HepG2 (cell line): ENCODE measurements around the gene SCARF1. TPM values are rescaled to one million over a fixed set of nuclear protein-coding genes. Genes with fewer than 3 reads are reported as not detected.
A peak's percentile ranks its signal among the peaks of the same experiment; 100 is the strongest.

Experiments
- CHD4 ChIP-seq: fragments of 200-600 bp; sonication (generic); IDR thresholded peaks from 2 replicates; pipeline ENCODE4 v1.7.0; 2017; ENCODE audit warnings: mild to moderate bottlenecking, low read length, borderline replicate concordance
- ESRRA ChIP-seq: sonication (generic); formaldehyde crosslinking; IDR thresholded peaks from 2 replicates; pipeline ENCODE4 v1.5.1; 2020; ENCODE audit warnings: mild to moderate bottlenecking, low read depth, missing genetic modification reagents
- NCOA1 ChIP-seq: sonication (generic); formaldehyde crosslinking; IDR thresholded peaks from 2 replicates; pipeline ENCODE4 v1.9.0; 2021; ENCODE audit warnings: missing genetic modification reagents
- NFIB ChIP-seq: sonication (generic); formaldehyde crosslinking; IDR thresholded peaks from 2 replicates; pipeline ENCODE4 v1.9.0; 2021; ENCODE audit warnings: missing genetic modification reagents, mild to moderate bottlenecking, borderline replicate concordance
- ONECUT2 ChIP-seq: sonication (generic); formaldehyde crosslinking; IDR thresholded peaks from 2 replicates; pipeline ENCODE4 v1.4.0; 2020; ENCODE audit warnings: missing genetic modification reagents
- PAX8 ChIP-seq: sonication (generic); formaldehyde crosslinking; IDR thresholded peaks from 2 replicates; pipeline ENCODE4 v1.8.0; 2022; ENCODE audit warnings: mild to moderate bottlenecking, missing genetic modification reagents, borderline replicate concordance
- SIN3A ChIP-seq: IDR thresholded peaks from 2 replicates; pipeline ENCODE4 v1.6.1; 2011; ENCODE audit warnings: low read depth, mild to moderate bottlenecking, control low read depth, low read length, borderline replicate concordance
- SP140L ChIP-seq: sonication (generic); formaldehyde crosslinking; IDR thresholded peaks from 2 replicates; pipeline ENCODE4 v1.4.0; 2020; ENCODE audit warnings: missing genetic modification reagents, borderline replicate concordance
- SP2 ChIP-seq: sonication (generic); formaldehyde crosslinking; IDR thresholded peaks from 2 replicates; pipeline ENCODE4 v1.5.1; 2020; ENCODE audit warnings: mild to moderate bottlenecking, missing genetic modification reagents
- SP4 ChIP-seq: sonication (generic); formaldehyde crosslinking; IDR thresholded peaks from 2 replicates; pipeline ENCODE4 v1.8.1; 2023; ENCODE audit warnings: mild to moderate bottlenecking, missing genetic modification reagents
- TBP ChIP-seq: sonication (generic); formaldehyde crosslinking; IDR thresholded peaks from 2 replicates; pipeline ENCODE4 v1.5.0; 2020; ENCODE audit warnings: missing genetic modification reagents
- ZNF577 ChIP-seq: sonication (generic); formaldehyde crosslinking; IDR thresholded peaks from 2 replicates; pipeline ENCODE4 v1.4.0; 2020; ENCODE audit warnings: mild to moderate bottlenecking, low read depth, missing genetic modification reagents, borderline replicate concordance
- ZNF598 ChIP-seq: sonication (generic); formaldehyde crosslinking; IDR thresholded peaks from 2 replicates; pipeline ENCODE4 v1.5.1; 2020; ENCODE audit warnings: mild to moderate bottlenecking, missing genetic modification reagents, borderline replicate concordance
- polyA plus RNA-seq, 8 experiments: library from polyadenylated mRNA; depleted of rRNA in 3 of 8; stranded (reverse) in 7 of 8; unstranded in 1 of 8; fragments of >200 nt; fragmentation: Illumina TruSeq in 4 of 8; extraction: Trizol in 4 of 8; gene quantifications; 2 replicates each; pipeline versions ENCODE4 v1.2.1 to v1.2.3, GENCODE V29; 2011 to 2016; ENCODE audit warnings: low read depth in 4 of 8, missing spikeins in 1 of 8, mixed read lengths in 1 of 8; ENCODE audit not compliant: insufficient read depth in 1 of 8
- total RNA-seq, 5 experiments: library from RNA; depleted of rRNA; stranded (reverse); fragments of >200 nt; fragmentation: Illumina TruSeq; extraction: Trizol; gene quantifications; 2 replicates each; pipeline ENCODE4 v1.2.3, GENCODE V29; 2016; ENCODE audit warnings: low read depth in 1 of 5
- TF ChIP-seq, protein P1 (sequence below): sonication (generic); formaldehyde crosslinking; IDR thresholded peaks from 2 replicates; pipeline ENCODE4 v1.5.1; 2020; ENCODE audit warnings: missing genetic modification reagents, mild to moderate bottlenecking, borderline replicate concordance
- TF ChIP-seq, protein P2 (sequence below): fragments of 450-650 bp; IDR thresholded peaks from 2 replicates; pipeline ENCODE4 v1.6.1; 2017
- TF ChIP-seq, protein P3 (sequence below): sonication (generic); formaldehyde crosslinking; IDR thresholded peaks from 2 replicates; pipeline ENCODE4 v1.4.0; 2020; ENCODE audit warnings: mild to moderate bottlenecking, missing genetic modification reagents, borderline replicate concordance
- TF ChIP-seq, protein P4 (sequence below): IDR thresholded peaks from 2 replicates; pipeline ENCODE4 v1.6.1; 2016; ENCODE audit warnings: mild to moderate bottlenecking
- TF ChIP-seq, protein P5 (sequence below): sonication (generic); formaldehyde crosslinking; IDR thresholded peaks from 2 replicates; pipeline ENCODE4 v1.9.0; 2021; ENCODE audit warnings: missing genetic modification reagents, borderline replicate concordance

The SCARF1 gene
- total and polyA plus RNA-seq, 2 of the 13 experiments (the other 11 are each of a cell fraction or from before 2014, with no cell fraction given) = 0.24 to 0.71 TPM

DNA sequence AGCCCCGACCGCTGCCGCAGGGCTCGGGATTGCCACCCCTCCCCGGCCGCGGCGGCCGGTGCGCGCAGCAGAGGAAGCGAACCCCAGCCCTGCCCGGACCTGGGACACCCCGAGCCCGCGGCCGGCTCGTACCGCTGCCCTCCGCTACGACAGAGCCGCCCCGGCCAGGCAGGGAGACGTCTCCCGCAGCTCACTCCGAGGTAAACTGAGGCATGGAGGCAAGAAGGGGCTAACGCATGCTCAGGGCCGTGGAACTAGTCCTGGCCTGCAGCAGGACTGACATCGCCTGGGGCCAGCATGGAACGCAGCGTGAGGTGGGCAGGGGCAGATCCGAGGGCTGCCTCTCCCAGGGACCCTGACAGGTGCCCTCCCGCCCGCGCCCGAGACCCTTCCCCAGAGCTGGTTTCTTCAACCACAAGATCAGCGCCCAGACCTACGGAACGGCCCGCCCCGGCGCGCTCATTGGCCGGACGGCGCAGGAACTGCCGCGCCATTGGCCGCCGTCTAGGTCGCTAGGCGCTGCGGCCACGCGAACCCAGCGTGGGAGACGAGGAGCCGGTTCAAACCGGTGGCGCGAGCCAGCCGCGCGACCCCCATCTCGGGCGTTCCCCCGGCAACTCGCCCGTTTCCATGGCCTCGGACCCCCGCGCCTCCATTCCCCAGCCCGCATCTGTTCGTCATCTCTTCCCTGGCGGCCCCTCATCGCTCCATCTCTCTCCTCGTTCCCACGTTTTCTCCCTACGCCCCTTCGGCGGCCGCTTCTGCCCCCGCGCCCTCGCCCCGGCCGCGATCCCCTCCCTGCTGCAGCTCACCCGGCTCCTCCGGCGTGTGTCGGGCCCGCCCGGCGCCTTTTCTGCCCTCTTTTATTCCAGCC lies 17.3 kb downstream of the SCARF1 start, which contains the start of gene SLC43A2 (continued):
- TF ChIP-seq, protein P1, sequence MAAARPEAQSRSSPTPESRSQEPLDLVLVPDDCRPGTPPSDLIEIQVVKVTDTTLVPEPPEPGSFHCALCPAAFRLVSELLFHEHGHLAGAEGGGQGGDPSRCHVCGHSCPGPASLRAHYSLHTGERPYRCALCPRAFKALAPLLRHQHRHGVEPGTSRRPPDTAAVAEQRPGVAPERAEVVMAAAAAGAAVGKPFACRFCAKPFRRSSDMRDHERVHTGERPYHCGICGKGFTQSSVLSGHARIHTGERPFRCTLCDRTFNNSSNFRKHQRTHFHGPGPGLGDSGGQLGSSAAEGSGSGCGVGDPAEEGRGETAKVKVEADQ (CRISPR knock-in tag) = peak; percentile 60; the same call in 1 of the 2 replicates
- peak; percentile 84 for TF ChIP-seq SP2 (CRISPR knock-in tag)
- 0 out of 2 replicates have a peak, but pooled peaks have one; percentile 21 for TF ChIP-seq SP140L (CRISPR knock-in tag)
- TF ChIP-seq ESRRA (CRISPR knock-in tag) = no peak
- peak; percentile 77; the same call in 1 of the 2 replicates for TF ChIP-seq NFIB (CRISPR knock-in tag)
- TF ChIP-seq TBP = no peak
- TF ChIP-seq SIN3A = peak; percentile 68; the same call in 1 of the 2 replicates
- no peak for TF ChIP-seq CHD4
- TF ChIP-seq NCOA1 (CRISPR knock-in tag) = no peak
- TF ChIP-seq, protein P2, sequence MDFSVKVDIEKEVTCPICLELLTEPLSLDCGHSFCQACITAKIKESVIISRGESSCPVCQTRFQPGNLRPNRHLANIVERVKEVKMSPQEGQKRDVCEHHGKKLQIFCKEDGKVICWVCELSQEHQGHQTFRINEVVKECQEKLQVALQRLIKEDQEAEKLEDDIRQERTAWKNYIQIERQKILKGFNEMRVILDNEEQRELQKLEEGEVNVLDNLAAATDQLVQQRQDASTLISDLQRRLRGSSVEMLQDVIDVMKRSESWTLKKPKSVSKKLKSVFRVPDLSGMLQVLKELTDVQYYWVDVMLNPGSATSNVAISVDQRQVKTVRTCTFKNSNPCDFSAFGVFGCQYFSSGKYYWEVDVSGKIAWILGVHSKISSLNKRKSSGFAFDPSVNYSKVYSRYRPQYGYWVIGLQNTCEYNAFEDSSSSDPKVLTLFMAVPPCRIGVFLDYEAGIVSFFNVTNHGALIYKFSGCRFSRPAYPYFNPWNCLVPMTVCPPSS = no peak
- no peak for TF ChIP-seq ZNF598 (CRISPR knock-in tag)
- peak; percentile 59; the same call in 1 of the 2 replicates for TF ChIP-seq SP4
- TF ChIP-seq, protein P3, sequence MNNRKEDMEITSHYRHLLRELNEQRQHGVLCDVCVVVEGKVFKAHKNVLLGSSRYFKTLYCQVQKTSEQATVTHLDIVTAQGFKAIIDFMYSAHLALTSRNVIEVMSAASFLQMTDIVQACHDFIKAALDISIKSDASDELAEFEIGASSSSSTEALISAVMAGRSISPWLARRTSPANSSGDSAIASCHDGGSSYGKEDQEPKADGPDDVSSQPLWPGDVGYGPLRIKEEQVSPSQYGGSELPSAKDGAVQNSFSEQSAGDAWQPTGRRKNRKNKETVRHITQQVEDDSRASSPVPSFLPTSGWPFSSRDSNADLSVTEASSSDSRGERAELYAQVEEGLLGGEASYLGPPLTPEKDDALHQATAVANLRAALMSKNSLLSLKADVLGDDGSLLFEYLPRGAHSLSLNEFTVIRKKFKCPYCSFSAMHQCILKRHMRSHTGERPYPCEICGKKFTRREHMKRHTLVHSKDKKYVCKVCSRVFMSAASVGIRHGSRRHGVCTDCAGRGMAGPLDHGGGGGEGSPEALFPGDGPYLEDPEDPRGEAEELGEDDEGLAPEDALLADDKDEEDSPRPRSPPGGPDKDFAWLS (CRISPR knock-in tag) = no peak
- TF ChIP-seq ZNF577 (CRISPR knock-in tag) = no peak
- TF ChIP-seq, protein P4, sequence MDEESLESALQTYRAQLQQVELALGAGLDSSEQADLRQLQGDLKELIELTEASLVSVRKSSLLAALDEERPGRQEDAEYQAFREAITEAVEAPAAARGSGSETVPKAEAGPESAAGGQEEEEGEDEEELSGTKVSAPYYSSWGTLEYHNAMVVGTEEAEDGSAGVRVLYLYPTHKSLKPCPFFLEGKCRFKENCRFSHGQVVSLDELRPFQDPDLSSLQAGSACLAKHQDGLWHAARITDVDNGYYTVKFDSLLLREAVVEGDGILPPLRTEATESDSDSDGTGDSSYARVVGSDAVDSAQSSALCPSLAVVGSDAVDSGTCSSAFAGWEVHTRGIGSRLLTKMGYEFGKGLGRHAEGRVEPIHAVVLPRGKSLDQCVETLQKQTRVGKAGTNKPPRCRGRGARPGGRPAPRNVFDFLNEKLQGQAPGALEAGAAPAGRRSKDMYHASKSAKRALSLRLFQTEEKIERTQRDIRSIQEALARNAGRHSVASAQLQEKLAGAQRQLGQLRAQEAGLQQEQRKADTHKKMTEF (CRISPR knock-in tag) = no peak; the same call in 1 of the 2 replicates
- no peak for TF ChIP-seq ONECUT2 (CRISPR knock-in tag)
- TF ChIP-seq PAX8 (CRISPR knock-in tag) = no peak
- TF ChIP-seq, protein P5, sequence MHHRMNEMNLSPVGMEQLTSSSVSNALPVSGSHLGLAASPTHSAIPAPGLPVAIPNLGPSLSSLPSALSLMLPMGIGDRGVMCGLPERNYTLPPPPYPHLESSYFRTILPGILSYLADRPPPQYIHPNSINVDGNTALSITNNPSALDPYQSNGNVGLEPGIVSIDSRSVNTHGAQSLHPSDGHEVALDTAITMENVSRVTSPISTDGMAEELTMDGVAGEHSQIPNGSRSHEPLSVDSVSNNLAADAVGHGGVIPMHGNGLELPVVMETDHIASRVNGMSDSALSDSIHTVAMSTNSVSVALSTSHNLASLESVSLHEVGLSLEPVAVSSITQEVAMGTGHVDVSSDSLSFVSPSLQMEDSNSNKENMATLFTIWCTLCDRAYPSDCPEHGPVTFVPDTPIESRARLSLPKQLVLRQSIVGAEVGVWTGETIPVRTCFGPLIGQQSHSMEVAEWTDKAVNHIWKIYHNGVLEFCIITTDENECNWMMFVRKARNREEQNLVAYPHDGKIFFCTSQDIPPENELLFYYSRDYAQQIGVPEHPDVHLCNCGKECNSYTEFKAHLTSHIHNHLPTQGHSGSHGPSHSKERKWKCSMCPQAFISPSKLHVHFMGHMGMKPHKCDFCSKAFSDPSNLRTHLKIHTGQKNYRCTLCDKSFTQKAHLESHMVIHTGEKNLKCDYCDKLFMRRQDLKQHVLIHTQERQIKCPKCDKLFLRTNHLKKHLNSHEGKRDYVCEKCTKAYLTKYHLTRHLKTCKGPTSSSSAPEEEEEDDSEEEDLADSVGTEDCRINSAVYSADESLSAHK (CRISPR knock-in tag) = no peak
